Upper lobe of left lung (tissue), 6 donors: ENCODE results near the gene MCTP1. TPM values are rescaled to one million over a fixed set of nuclear protein-coding genes. Genes with fewer than 3 reads are reported as not detected.

ENCODE experiments used
- ATAC-seq, 2 donors: fragments of 200-7000 bp; cut with Tn5 transposase; one replicate each; pipeline ENCODE4 v1.9.1; 2022; ENCODE audit warnings: mild to moderate bottlenecking in 2 of 2, moderate library complexity in 2 of 2; ENCODE audit not compliant: low FRiP score in 2 of 2
- DNase-seq, 2 donors: peaks; one replicate each; pipeline ENCODE4 v3.0.0-alpha.2; 2019 to 2020
- H3K27ac ChIP-seq, 4 donors: fragments of 200-600 bp; sonication (generic); one replicate each; pipeline ENCODE4 v1.5.1; 2016 to 2019
- H3K27me3 ChIP-seq, 4 donors: fragments of 200-600 bp; sonication (generic); one replicate each; pipeline ENCODE4 v1.5.1; 2017 to 2019
- H3K36me3 ChIP-seq, 4 donors: fragments of 200-600 bp; sonication (generic); one replicate each; pipeline ENCODE4 v1.5.1; 2016 to 2019
- H3K4me1 ChIP-seq, 4 donors: fragments of 200-600 bp; sonication (generic); one replicate each; pipeline ENCODE4 v1.5.1; 2018 to 2019
- H3K4me3 ChIP-seq, 4 donors: fragments of 200-600 bp; sonication (generic); one replicate each; pipeline ENCODE4 v1.5.1; 2017 to 2019; ENCODE audit warnings: mild to moderate bottlenecking in 2 of 4, moderate library complexity in 1 of 4
- H3K9me3 ChIP-seq, 4 donors: fragments of 200-600 bp; sonication (generic); one replicate each; pipeline ENCODE4 v1.5.1; 2018 to 2019
- EP300 ChIP-seq, 4 donors: sonication (generic); formaldehyde crosslinking; IDR thresholded peaks; one replicate each; pipeline ENCODE4 v1.5.1; 2017; ENCODE audit warnings: antibody characterized with exemption in 4 of 4, control low read depth in 2 of 4
- POLR2A ChIP-seq, 4 donors: fragments of 450-650 bp; IDR thresholded peaks; one replicate each; pipeline ENCODE4 v1.5.1; 2016 to 2017; ENCODE audit warnings: antibody characterized with exemption in 4 of 4, mild to moderate bottlenecking in 2 of 4
- POLR2AphosphoS5 ChIP-seq, 2 donors: sonication (generic); formaldehyde crosslinking; IDR thresholded peaks; one replicate each; pipeline ENCODE4 v1.5.1; 2017; ENCODE audit warnings: antibody characterized with exemption in 2 of 2
- WGBS, 2 donors: methylation state at CpG; one replicate each; pipeline ENCODE4 v1.1.5; 2017 to 2018; 5-methylcytosine and 5-hydroxymethylcytosine counted together
- total RNA-seq, 6 donors: library from RNA; depleted of rRNA in 4 of 6; stranded (reverse); fragments of >200 nt in 4 of 6; gene quantifications; one replicate each; pipeline versions ENCODE4 v1.1.0 to v1.2.1, GENCODE V29; 2016 to 2021
- TF ChIP-seq, protein P1 (sequence below), 6 experiments: fragments of 450-650 bp in 4 of 6; fragments of 200-600 bp in 2 of 6; sonication (generic) in 2 of 6; IDR thresholded peaks; one replicate each; pipeline ENCODE4 v1.5.1; 2016 to 2019; ENCODE audit warnings: antibody characterized with exemption in 6 of 6
- donor health status: DM: no; HTN: no; CAD: no; lungs with moderate emphysema.
- donor health status: DM: no; HTN: yes; CAD: no; lungs with severe emphysema.

Gene MCTP1
- total RNA-seq, 6 donors from 2014 or later = 30.4 to 43.8 (median 38.3) TPM

- no peak for ATAC-seq
Observed at GRCh38 chr5:94674490-94675382, 610.2 kb downstream of the MCTP1 start.

DNA sequence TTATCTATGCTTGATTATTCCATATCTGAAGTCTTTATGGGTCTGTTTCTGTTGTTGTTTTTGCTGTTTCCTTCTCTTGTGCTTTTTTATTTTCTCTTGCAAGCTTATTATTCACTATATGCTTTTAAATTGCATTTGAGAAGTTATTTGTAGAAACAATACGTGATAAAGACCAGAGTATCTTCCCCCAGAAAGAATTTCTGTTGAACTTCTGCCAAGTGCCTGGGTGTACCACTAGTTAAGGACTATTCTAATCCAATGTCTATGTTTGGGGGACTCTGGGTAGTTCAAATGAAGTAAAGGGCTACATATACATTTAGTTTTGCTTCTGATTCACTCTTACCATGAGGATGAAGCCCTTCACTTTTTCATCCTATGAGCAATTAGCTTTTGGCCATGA is 612.1 kb downstream of the MCTP1 start:
- 73 to 78% methylated on average over 1 of the region's 1 CpG for WGBS, 2 donors
- no peaks in the 10 kb centered on the region for H3K4me1 ChIP-seq
- ATAC-seq = no peak
- peaks cover 0 to 6% (median 2%) of the 10 kb centered on the region in 4 donors for H3K36me3 ChIP-seq
- no peaks in the 10 kb centered on the region for H3K9me3 ChIP-seq
- H3K27me3 ChIP-seq = no peaks in the 10 kb centered on the region
- DNase-seq = no peak
- no peak overlapping the region for H3K4me3 ChIP-seq
- H3K27ac ChIP-seq = no peak overlapping the region
- TF ChIP-seq EP300 (IDR thresholded peaks at IDR 0.05) (no peak), POLR2AphosphoS5 (IDR thresholded peaks at IDR 0.05) (no peak), POLR2A (IDR thresholded peaks at IDR 0.05) (no peak)
- TF ChIP-seq, protein P1, sequence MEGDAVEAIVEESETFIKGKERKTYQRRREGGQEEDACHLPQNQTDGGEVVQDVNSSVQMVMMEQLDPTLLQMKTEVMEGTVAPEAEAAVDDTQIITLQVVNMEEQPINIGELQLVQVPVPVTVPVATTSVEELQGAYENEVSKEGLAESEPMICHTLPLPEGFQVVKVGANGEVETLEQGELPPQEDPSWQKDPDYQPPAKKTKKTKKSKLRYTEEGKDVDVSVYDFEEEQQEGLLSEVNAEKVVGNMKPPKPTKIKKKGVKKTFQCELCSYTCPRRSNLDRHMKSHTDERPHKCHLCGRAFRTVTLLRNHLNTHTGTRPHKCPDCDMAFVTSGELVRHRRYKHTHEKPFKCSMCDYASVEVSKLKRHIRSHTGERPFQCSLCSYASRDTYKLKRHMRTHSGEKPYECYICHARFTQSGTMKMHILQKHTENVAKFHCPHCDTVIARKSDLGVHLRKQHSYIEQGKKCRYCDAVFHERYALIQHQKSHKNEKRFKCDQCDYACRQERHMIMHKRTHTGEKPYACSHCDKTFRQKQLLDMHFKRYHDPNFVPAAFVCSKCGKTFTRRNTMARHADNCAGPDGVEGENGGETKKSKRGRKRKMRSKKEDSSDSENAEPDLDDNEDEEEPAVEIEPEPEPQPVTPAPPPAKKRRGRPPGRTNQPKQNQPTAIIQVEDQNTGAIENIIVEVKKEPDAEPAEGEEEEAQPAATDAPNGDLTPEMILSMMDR (IDR thresholded peaks at IDR 0.05) = no peak

More at GRCh38 chr5:94674490-94675382, 610.2 kb downstream of the MCTP1 start:
- DNase-seq = no peak
- no peak overlapping the region for H3K4me3 ChIP-seq
- H3K36me3 ChIP-seq = peaks cover 0 to 6% (median 2%) of the 10 kb centered on the region in 4 donors
- H3K9me3 ChIP-seq = no peaks in the 10 kb centered on the region
- H3K27me3 ChIP-seq = no peaks in the 10 kb centered on the region
- 94 to 100% methylated on average over 1 of the region's 1 CpG for WGBS, 2 donors
- no peak overlapping the region for H3K27ac ChIP-seq
- H3K4me1 ChIP-seq = no peaks in the 10 kb centered on the region
- no peak for TF ChIP-seq POLR2A (IDR thresholded peaks at IDR 0.05)
- TF ChIP-seq POLR2AphosphoS5 (IDR thresholded peaks at IDR 0.05) = no peak
- TF ChIP-seq, protein P1 (IDR thresholded peaks at IDR 0.05) = no peak
- no peak for TF ChIP-seq EP300 (IDR thresholded peaks at IDR 0.05)

- Histone ChIP-seq H3K27me3 (no peaks in the 10 kb centered on the region), H3K27ac (no peak overlapping the region), H3K4me3 (no peak overlapping the region), H3K36me3 (no peaks in the 10 kb centered on the region), H3K4me1 (no peaks in the 10 kb centered on the region), H3K9me3 (no peaks in the 10 kb centered on the region)
- WGBS, 2 donors = 85 to 93% methylated on average over 1 of the region's 1 CpG
- TF ChIP-seq EP300 (IDR thresholded peaks at IDR 0.05) (no peak), POLR2AphosphoS5 (IDR thresholded peaks at IDR 0.05) (no peak), POLR2A (IDR thresholded peaks at IDR 0.05) (no peak)
- TF ChIP-seq, protein P1 (IDR thresholded peaks at IDR 0.05) = no peak
- no peak for DNase-seq
- no peak for ATAC-seq
Observed at GRCh38 chr5:94670726-94671125, 614.2 kb downstream of the MCTP1 start.

GRCh38 chr5:94667937-94668336 is 617.0 kb downstream of the MCTP1 start:
- ATAC-seq (no peak), DNase-seq (no peak)
- 75 to 95% methylated on average over 3 of the region's 3 CpGs for WGBS, 2 donors
- peaks cover 0 to 11% (median 2%) of the 10 kb centered on the region in 4 donors for H3K36me3 ChIP-seq
- H3K4me1 ChIP-seq = no peaks in the 10 kb centered on the region
- no peak overlapping the region for H3K27ac ChIP-seq
- TF ChIP-seq POLR2AphosphoS5 (IDR thresholded peaks at IDR 0.05) (no peak), POLR2A (IDR thresholded peaks at IDR 0.05) (no peak), EP300 (IDR thresholded peaks at IDR 0.05) (no peak)
- TF ChIP-seq, protein P1 (IDR thresholded peaks at IDR 0.05) = no peak
- no peak overlapping the region for H3K4me3 ChIP-seq
- no peaks in the 10 kb centered on the region for H3K27me3 ChIP-seq
- H3K9me3 ChIP-seq = no peaks in the 10 kb centered on the region
